Spleen (tissue), 11 donors: ENCODE data around the gene SYNC. TPM values are rescaled to one million over a fixed set of nuclear protein-coding genes. Genes with fewer than 3 reads are reported as not detected.
A peak's percentile ranks its signal among the peaks of the same experiment; 100 is the strongest.

Source experiments
- DNase-seq: peaks from one replicate; pipeline ENCODE4 v3.0.0-alpha.2; 2020
- H3K27ac ChIP-seq, 8 donors: fragments of 200-600 bp; sonication (generic) in 7 of 8; 1 replicate in 4 of 8; 2 replicates in 4 of 8; pipeline versions ENCODE4 v1.5.0 to v1.8.0; 2016 to 2021; ENCODE audit warnings: inconsistent platforms in 4 of 8, mild to moderate bottlenecking in 4 of 8, moderate library complexity in 1 of 8
- H3K27me3 ChIP-seq, 7 donors: fragments of 200-600 bp; sonication (generic) in 6 of 7; replicated peaks in 1 of 7; 1 replicate in 4 of 7; 2 replicates in 3 of 7; pipeline versions ENCODE4 v1.5.0 to v1.8.0; 2016 to 2021; ENCODE audit warnings: inconsistent platforms in 3 of 7, mild to moderate bottlenecking in 1 of 7
- H3K36me3 ChIP-seq, 6 donors: fragments of 200-600 bp; sonication (generic) in 5 of 6; 1 replicate in 4 of 6; 2 replicates in 2 of 6; pipeline versions ENCODE4 v1.5.0 to v1.8.0; 2016 to 2021; ENCODE audit warnings: inconsistent platforms in 2 of 6
- H3K4me1 ChIP-seq, 6 donors: fragments of 200-600 bp; sonication (generic) in 5 of 6; 1 replicate in 3 of 6; 2 replicates in 3 of 6; pipeline versions ENCODE4 v1.5.0 to v1.8.0; 2016 to 2021; ENCODE audit warnings: inconsistent platforms in 3 of 6
- H3K4me3 ChIP-seq, 8 donors: fragments of 200-600 bp; sonication (generic) in 7 of 8; 1 replicate in 4 of 8; 2 replicates in 4 of 8; pipeline versions ENCODE4 v1.5.0 to v1.8.0; 2016 to 2021; ENCODE audit warnings: inconsistent platforms in 4 of 8, mild to moderate bottlenecking in 4 of 8, moderate library complexity in 2 of 8
- H3K9me3 ChIP-seq, 8 donors: fragments of 200-600 bp; sonication (generic) in 7 of 8; 1 replicate in 4 of 8; 2 replicates in 4 of 8; pipeline versions ENCODE4 v1.5.0 to v1.8.0; 2016 to 2021; ENCODE audit warnings: inconsistent platforms in 4 of 8
- CTCF ChIP-seq, 11 experiments: fragments of 200-600 bp in 7 of 11; fragments of 450-650 bp in 4 of 11; sonication (generic) in 4 of 11; IDR thresholded peaks in 8 of 11; conservative IDR thresholded peaks in 3 of 11; 1 replicate in 7 of 11; 2 replicates in 4 of 11; pipeline versions ENCODE4 v1.4.0 to v1.8.0; 2016 to 2021; ENCODE audit warnings: antibody characterized with exemption in 11 of 11, inconsistent platforms in 4 of 11, mild to moderate bottlenecking in 1 of 11
- POLR2A ChIP-seq, 3 donors: fragments of 450-650 bp; IDR thresholded peaks; one replicate each; pipeline ENCODE4 v1.5.1; 2017; ENCODE audit warnings: antibody characterized with exemption in 3 of 3, mild to moderate bottlenecking in 1 of 3
- POLR2AphosphoS5 ChIP-seq, 3 donors: sonication (generic); formaldehyde crosslinking; IDR thresholded peaks; one replicate each; pipeline ENCODE4 v1.5.1; 2017; ENCODE audit warnings: antibody characterized with exemption in 3 of 3
- WGBS, 5 donors: extraction: QIAGEN DNeasy Blood & Tissue Kit in 3 of 5; methylation state at CpG; one replicate each; pipeline versions ENCODE4 v1.1.5 to v1.1.7; 2013 to 2018; 5-methylcytosine and 5-hydroxymethylcytosine counted together
- intact Hi-C: fragments of 100-400 bp; cut with DNase I; formaldehyde crosslinking; loops from one replicate; pipeline ENCODE4 v1.15.0; 2023; ENCODE audit warnings: low total_unique reads
- polyA plus RNA-seq, 3 donors: library from polyadenylated mRNA; stranded (reverse); fragments of 200-250 nt; gene quantifications; one replicate each; pipeline ENCODE4 v1.2.1, GENCODE V29; 2013
- total RNA-seq, 7 donors: library from RNA; depleted of rRNA in 3 of 7; stranded (reverse); fragments of >200 nt in 3 of 7; fragmentation: NEBNext Ultra II Directional in 4 of 7; extraction: Animal tissue kit (Norgen Biotek cat#: 25700) in 4 of 7; gene quantifications; one replicate each; pipeline versions ENCODE4 v1.1.0 to v1.2.1, GENCODE V29; 2016 to 2021
- donor health status: healthy with polysubstance abuse.
- donor health status: DM: no; HTN: no; CAD: no; lungs with moderate emphysema.
- donor health status: DM: no; HTN: no; CAD: no.
- donor health status: Bipolar disorder and iron deficiency.
- donor health status: healthy.
- donor health status: DM: no; HTN: no; CAD: no.
- donor health status: DM: yes; HTN: yes; CAD: no.

SYNC gene
- total and polyA plus RNA-seq, 10 donors, result 1.2 to 9.2 (median 5.6) TPM

- TF ChIP-seq POLR2A (IDR thresholded peaks at IDR 0.05) (no peak), CTCF (IDR thresholded peaks at IDR 0.05 in 8 of 11, conservative IDR thresholded peaks at IDR 0.05 in 3 of 11) (no peak), POLR2AphosphoS5 (IDR thresholded peaks at IDR 0.05) (no peak)
- intact Hi-C loops, result no loop called here
- Histone ChIP-seq H3K27me3 (peaks cover 0 to 28% (median 0%) of the 10 kb centered on the region in 7 donors), H3K36me3 (no peaks in the 10 kb centered on the region), H3K9me3 (no peaks in the 10 kb centered on the region), H3K4me3 (no peak overlapping the region), H3K27ac (no peak overlapping the region), H3K4me1 (peaks cover 2 to 10% (median 4%) of the 10 kb centered on the region in 6 donors)
- 87 to 95% (median 87%) methylated on average over 4 of the region's 4 CpGs for WGBS, 5 donors
- no peak for DNase-seq
These were observed 45.8 kb upstream of the SYNC start for GRCh38 chr1:32748348-32748747.

GRCh38 chr1:32746130-32746529 is 43.6 kb upstream of the SYNC start:
- Histone ChIP-seq H3K4me3 (no peak overlapping the region), H3K4me1 (peaks cover 2 to 24% (median 14%) of the 10 kb centered on the region in 6 donors), H3K27ac (no peak overlapping the region), H3K9me3 (no peaks in the 10 kb centered on the region), H3K27me3 (peaks cover 0 to 35% (median 9%) of the 10 kb centered on the region in 7 donors), H3K36me3 (no peaks in the 10 kb centered on the region)
- WGBS, 5 donors, result 83 to 97% (median 89%) methylated on average over 9 of the region's 9 CpGs
- DNase-seq, result no peak
- intact Hi-C loops, result no loop called here
- TF ChIP-seq POLR2A (IDR thresholded peaks at IDR 0.05) (no peak), POLR2AphosphoS5 (IDR thresholded peaks at IDR 0.05) (no peak), CTCF (IDR thresholded peaks at IDR 0.05 in 8 of 11, conservative IDR thresholded peaks at IDR 0.05 in 3 of 11) (no peak)

- peaks cover 4 to 31% (median 19%) of the 10 kb centered on the region in 6 donors for H3K4me1 ChIP-seq
- TF ChIP-seq CTCF (IDR thresholded peaks at IDR 0.05 in 8 of 11, conservative IDR thresholded peaks at IDR 0.05 in 3 of 11), result no peak
- intact Hi-C loops, result no loop called here
- H3K27ac ChIP-seq, result no peak overlapping the region
- H3K27me3 ChIP-seq, result peaks cover 0 to 36% (median 12%) of the 10 kb centered on the region in 7 donors
- no peak for DNase-seq
- H3K36me3 ChIP-seq, result no peaks in the 10 kb centered on the region
- H3K9me3 ChIP-seq, result no peaks in the 10 kb centered on the region
- no peak overlapping the region for H3K4me3 ChIP-seq
These were observed 41.5 kb upstream of the SYNC start for GRCh38 chr1:32744071-32744425.

GRCh38 chr1:32743380-32744070 is 41.0 kb upstream of the SYNC start:
- no peak for DNase-seq
- no peak overlapping the region for H3K4me3 ChIP-seq
- peaks cover 4 to 31% (median 19%) of the 10 kb centered on the region in 6 donors for H3K4me1 ChIP-seq
- H3K27me3 ChIP-seq, result peaks cover 0 to 36% (median 12%) of the 10 kb centered on the region in 7 donors
- no peak for TF ChIP-seq POLR2AphosphoS5 (IDR thresholded peaks at IDR 0.05)
- intact Hi-C loops, result no loop called here
- WGBS, 5 donors, result 56 to 79% (median 64%) methylated on average over 5 to 6 of the region's 6 CpGs
- H3K27ac ChIP-seq, result peak overlapping the region in 1 of 8 donors; percentile 36
- no peaks in the 10 kb centered on the region for H3K9me3 ChIP-seq
- H3K36me3 ChIP-seq, result no peaks in the 10 kb centered on the region
